ENCODE measurements around the gene SAG.
A peak's percentile ranks its signal among the peaks of the same experiment; 100 is the strongest.
"Not testable (repeated sequence)": the region's sequence is repeated elsewhere in the genome, so short reads cannot be mapped to it uniquely, and the experiment has no call there.

The SAG gene

GRCh38 chr2:233358947-233359346 is 51.3 kb downstream of the SAG start:
- no peak for DNase-seq

GRCh38 chr2:233359823-233360222 is 52.2 kb downstream of the SAG start:
- DNase-seq: no peak

DNA sequence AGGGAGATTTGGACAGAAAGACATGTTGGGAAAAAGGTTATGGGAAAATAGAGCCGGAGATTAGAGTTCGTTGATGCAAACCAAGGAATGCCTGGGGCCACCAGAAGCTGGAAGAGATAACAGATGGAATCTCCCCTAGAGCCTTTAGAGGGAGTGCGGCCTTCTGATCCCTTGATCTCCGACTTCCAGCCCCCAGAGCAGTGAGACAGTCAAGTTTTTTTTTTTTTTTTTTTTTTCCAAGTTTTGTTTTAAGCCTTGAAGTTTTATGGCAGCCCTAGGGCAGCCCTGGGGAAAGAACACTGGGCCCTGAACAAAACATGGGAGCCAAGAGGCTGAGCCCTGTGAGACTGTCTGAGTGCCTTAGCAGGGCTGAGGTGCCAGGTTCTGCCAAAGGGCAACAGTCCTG is 53.2 kb downstream of the SAG start:
- DNase-seq: no peak

- DNase-seq: peak in 1 of 2 experiments; percentile 49
Observed at GRCh38 chr2:233361297-233361696, 53.7 kb downstream of the SAG start.

- DNase-seq: no peak
Observed at GRCh38 chr2:233362742-233363141, 55.1 kb downstream of the SAG start.

DNA sequence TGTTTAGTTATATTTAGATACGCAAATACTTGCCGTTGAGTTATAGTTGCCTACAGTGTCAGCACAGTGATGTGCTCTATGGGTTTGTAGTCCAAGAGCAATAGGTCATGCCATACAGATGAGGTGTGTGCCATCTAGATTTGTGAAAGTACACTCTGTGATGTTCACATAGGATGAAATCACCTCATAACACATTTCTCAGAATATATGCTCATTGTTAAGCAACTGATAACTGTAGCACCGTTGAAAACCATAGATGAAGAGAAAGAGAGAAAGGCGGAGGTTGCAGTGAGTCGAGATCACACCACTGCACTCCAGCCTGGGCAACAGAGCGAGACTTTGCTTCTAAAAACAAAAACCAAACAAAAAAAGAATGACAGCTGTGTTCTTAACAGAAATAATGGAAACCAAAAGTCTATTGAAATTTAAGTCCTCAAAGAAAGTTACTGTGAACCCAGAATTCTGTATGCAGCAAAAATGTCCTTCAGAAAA is 56.2 kb downstream of the SAG start:
- DNase-seq: no peak

DNA sequence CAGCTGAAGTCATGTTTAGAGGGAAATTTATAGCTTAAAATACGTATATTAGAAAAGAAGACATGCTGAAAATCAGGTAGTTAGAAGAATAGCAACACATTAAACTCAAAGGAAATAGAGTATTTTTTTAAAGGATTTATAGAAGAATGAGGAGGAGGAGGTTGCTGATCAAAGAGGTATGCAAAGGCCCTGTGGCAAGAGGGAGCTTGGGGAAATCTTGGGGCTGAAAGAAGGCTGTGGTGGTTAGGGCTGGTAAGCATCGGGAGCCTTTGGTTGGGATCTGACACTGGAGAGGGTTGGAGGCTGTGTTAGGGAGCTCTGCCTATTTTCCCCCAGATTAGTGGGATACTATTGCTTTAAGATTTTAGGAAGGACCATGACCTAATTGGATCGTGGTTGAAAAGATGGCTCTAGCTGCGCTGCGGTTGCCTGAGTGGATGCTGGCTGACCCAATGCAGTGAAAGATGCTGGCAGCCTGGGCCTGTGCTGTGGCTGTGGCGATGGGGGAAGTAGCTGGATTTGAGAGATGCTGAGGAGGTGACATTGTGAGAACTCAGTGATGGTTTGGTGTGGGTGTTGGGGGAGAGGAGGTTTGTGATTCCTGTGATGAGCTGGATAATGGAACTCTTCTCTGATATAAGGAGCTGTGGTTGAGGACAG is 58.4 kb downstream of the SAG start:
- no peak for DNase-seq

- DNase-seq: no peak
Observed at GRCh38 chr2:233367586-233367985, 60.0 kb downstream of the SAG start.

- DNase-seq: no peak
Observed at GRCh38 chr2:233368756-233369155, 61.1 kb downstream of the SAG start.

DNA sequence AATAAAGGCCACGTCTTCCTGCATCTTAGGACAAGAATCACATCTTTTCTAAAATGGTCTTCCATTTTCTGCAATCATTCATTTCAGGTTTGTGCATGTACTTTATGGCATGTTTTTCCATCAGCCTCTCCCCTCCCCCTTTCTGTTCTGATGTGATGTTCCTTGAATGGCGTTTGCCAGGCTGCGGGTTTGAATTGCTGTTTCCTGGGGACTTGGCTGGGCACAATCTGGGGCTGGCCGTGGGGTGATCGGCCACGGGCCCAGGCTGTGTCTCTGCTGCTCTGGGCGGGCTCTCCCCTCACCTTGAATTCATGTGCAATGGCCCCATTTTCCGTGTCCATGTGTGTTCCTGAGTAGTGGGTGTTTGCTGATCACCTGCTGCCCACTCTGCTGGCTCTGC is 61.8 kb downstream of the SAG start:
- DNase-seq: no peak

- DNase-seq: no peak
Observed at GRCh38 chr2:233369897-233370685, 62.5 kb downstream of the SAG start.

DNA sequence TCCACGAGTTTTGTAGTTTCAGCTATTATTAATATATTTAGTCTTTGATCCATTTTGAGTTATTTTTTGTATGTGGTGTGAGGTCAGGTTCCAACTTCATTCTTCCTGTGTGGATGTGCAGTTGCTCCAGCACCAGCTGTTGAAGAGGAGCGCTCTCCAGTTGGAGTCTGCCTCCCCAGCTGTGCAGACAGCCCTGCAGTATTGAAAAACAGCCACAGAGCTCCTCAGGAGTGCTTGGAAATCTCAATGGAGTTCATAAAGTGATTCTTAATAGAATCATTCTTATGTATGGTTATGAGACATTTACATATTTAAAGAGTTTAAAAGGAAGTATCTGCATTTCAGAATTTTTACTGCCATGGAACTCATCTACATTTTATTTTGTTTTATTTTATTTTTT is 64.0 kb downstream of the SAG start:
- no peak for DNase-seq

GRCh38 chr2:233372855-233373254 is 65.2 kb downstream of the SAG start:
- no peak for DNase-seq

DNA sequence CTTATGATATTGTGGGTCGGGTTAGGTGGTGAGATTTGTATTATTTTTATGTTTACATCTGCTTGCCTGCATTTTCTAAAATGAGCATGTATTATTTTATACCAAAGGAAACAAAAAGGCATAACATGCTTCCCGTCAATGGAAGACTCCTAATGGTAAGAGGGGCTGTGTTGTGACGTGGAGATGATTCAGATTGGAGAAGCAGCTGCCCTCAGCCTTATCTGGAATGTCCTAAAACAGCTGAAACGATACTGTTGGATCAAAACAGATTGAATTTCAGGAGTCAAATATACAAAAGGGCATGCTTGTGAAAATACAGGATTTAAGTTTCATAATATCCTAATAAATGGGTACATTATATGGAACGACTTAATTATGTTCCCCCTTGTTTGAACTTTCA is 65.7 kb downstream of the SAG start:
- DNase-seq: no peak

DNA sequence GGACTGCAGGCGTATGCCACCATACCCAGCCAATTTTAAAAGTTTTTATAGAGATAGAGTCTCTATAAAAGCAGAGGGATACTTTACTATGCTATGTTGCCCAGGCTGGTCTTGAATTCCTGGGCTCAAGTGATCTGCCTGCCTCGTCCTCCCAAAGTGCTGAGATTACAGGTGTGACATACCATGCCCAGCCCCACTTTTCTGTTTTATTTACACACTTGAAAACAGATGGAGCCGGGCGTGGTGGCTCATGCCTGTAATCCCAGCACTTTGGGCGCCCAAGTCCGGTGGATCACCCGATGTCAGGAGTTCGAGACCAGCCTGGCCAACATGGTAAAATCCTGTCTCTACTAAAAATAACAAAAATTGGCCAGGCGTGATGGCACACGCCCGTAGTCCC is 67.2 kb downstream of the SAG start:
- not testable (repeated sequence) for DNase-seq

DNA sequence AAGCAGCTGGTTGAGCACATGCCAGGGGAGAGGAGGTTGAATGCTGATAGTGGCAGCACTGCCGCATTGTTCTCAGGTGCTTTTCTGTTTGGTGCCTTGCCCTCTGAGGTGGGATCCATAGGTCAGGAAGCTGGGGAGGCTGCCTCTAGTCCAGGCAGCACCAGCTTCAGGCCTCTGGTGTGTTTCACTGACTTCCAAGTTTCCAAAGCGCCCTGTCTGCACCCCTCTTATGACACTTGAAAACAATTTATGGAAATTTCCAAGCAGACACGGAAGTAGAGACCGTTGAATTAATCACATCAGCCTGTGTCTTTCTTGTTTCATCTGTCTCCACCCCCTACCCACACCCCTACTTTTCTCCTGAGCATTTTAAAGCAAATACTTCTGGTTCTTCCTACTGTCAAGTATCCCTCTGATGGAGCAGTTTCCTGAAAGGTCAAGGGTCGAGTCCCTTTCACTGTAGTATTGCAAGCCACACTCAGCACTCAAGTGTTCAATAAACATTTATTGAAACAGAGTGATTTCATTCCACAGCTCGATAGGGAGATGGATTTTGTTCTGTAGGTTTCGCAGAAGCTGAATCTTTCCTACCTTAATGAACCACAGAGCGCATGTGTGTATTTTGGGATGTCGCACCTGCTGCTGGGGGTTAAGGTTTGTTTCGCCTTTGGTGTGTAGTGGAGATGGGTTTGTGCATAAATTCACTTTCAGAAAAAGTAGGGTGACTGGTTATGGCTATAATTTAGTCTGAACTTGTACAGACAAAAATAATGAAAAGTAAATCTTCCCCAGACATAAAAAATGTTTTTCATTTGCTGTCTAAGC is 68.1 kb downstream of the SAG start:
- DNase-seq: no peak

GRCh38 chr2:233379034-233379433 is 71.4 kb downstream of the SAG start:
- DNase-seq: no peak

DNA sequence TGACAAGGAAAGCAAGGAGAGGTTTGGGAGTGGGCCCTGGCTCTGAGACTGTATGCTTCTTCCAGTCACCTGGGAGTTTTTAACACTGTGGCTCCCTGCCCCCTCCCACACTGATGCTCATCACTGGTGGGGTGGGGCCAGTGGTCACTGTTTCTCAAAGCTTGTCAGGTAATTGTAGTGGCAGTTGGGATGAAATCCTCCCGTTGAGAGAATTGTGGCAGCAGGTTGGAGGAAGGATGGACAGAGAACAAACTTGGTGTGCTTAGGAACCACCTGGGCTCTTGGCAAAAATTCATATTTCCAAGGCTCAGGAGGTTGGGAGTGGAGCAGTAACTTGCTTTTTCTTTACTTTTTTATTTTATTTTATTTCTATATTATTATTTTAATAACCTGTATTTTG is 71.8 kb downstream of the SAG start:
- DNase-seq: no peak

DNA sequence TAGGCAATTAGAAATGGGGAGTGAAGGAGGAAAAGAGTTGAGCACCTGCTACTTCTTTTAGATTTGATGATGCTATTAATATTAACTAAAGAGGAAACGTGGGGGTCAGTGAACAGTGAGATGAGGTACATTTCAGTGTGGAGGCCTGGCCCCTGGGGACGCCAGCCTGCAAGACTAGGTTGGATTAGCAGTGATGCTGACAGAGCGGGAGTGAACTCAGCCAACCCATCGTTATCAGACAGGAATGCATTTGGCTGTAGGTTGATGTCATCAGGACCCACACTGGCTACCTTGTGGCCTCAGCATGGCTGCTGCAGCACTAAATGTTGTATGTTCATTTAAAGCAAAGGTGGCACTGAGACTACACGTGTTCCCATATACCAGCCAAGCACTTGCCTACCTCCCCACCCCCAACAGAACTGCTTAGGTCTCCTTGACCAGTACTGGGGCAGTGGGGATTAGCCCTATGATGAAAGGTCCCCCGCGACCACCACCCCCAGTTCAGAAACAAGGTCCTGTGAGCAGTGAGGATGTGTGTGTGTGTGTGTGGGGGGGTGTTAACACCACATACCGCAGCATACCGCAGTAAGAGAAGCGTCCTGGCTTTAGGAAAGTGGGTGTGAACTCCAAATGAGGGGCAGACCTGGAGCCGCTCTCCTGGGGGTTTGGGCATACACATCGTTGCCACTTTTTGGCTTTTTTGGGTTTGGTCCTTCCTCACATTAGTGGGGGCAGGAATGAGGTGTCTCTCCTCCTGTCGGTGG is 72.7 kb downstream of the SAG start:
- no peak for DNase-seq

DNA sequence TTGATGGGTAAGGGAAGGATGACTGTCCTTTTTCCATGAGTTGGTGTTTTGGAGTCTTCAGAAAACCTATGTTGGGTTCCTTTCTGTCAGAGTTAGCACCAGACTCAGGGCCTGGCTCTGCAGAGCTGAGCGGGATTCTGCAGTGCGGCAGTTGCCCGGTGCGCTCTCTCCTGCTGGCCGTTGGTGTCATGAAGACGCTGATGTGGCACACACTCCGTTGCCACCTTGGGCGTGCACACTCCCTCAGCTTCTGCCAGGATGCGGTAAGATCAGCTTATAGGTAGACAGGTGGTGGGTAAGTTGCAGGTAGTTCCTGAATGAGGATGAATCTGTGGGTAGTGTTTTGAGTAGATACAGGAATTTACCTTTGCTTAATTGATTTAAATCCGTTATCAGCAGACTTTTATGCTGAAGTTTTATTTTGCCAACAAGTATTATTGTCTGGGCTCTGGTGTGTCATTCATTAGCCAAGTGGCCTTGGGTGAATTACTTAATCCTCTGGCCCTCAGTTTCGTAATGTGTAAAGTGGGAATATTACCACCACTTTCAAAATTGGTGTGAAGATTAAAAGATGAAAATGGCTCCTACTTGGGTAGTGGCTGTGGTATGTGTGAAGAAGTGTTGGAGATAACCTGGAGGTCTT is 73.5 kb downstream of the SAG start:
- DNase-seq: no peak

DNA sequence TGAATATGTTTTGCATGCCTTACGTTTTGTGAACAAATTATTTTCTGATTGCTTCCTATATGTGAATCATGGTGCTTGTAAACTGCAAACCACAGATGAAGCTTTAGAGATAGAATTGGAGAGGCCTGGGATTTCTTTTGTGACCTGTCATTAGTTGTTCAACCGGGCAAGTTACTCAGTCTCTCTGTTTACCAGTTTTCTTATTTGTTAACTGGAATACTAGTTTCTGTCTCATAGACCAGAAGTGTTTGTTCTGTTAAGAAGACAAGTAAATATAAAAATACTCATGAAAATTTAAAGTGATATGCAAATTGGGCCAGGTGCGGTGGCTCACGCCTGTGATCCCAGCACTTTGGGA is 74.0 kb downstream of the SAG start:
- no peak for DNase-seq

DNA sequence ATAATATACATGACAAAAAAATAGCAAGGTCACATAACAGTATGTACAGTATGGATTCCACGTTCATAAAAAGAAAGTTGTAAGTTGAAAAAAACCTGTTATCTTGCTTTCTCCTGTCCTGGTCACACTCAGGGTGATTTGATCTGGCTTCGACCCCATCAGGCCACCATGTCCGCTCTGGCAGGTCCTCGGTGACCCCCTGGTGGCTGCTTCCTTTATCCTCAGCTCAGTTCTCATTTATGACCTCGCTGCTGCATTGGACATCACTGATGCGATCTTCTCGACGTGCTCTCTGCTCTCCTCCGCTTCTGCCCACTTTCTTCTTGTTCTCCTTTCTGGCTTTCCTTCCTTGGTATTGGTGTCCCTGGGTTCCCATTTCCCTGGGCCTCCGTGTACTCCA is 76.4 kb downstream of the SAG start:
- no peak for DNase-seq

Data from NCI-H446 (cell line).